ENCODE data around the gene SIAH2.

Gene SIAH2

GRCh38 chr3:150720444-150720843, 42.5 kb downstream of the SIAH2 start:
- no peak for DNase-seq
- Histone ChIP-seq H3K27me3 (replicated peaks) (no peaks in the 10 kb centered on the region), H3K4me3 (ENCODE audit: low read depth, low read length) (no peak overlapping the region), H3K27ac (no peak overlapping the region), H3K36me3 (replicated peaks) (no peaks in the 10 kb centered on the region)
- TF ChIP-seq CTCF (IDR thresholded peaks at IDR 0.05; ENCODE audit: low read depth, low read length, missing control alignments): no peak
- in situ Hi-C loops (cut with HindIII; ENCODE audit: low pct_ligation_motif_present, low sequenced_read_pairs): no loop called here

DNA sequence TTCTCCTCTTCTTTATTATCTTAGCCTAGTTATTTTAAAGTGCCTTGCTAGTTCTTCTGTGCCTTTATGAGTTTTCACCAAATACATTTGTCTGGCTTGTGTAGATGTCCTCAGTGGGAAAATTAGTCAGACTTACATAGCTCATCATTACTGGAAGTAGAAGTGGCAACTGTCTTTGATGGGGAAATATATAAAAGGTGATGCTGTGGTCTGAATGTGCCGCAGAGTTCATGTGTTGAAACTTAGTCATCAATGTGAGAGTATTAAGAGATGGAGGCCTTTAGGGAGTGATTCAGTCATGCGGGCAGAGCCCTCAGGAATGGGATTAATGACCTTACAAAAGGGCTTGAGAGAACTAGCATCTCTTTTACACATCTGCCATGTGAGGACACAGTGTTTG, 52.9 kb downstream of the SIAH2 start:
- TF ChIP-seq CTCF (IDR thresholded peaks at IDR 0.05; ENCODE audit: low read depth, low read length, missing control alignments): no peak
- no peaks in the 10 kb centered on the region for H3K27me3 ChIP-seq (replicated peaks)
- no peak for DNase-seq
- in situ Hi-C loops (cut with HindIII; ENCODE audit: low pct_ligation_motif_present, low sequenced_read_pairs): no loop called here
- no peak overlapping the region for H3K4me3 ChIP-seq (ENCODE audit: low read depth, low read length)
- no peak overlapping the region for H3K27ac ChIP-seq
- H3K36me3 ChIP-seq (replicated peaks): no peaks in the 10 kb centered on the region

- peak within 1 kb of the TSS; percentile 76 for H3K4me3 ChIP-seq (ENCODE audit: low read depth, low read length)
- peak; percentile 92 for DNase-seq
- in situ Hi-C loops (cut with HindIII; ENCODE audit: low pct_ligation_motif_present, low sequenced_read_pairs): no loop called here
- H3K36me3 ChIP-seq (replicated peaks): no peaks in the 10 kb centered on the region
- no peaks in the 10 kb centered on the region for H3K27me3 ChIP-seq (replicated peaks)
- H3K27ac ChIP-seq: peak within 1 kb of the TSS; percentile 66
- TF ChIP-seq CTCF (IDR thresholded peaks at IDR 0.05; ENCODE audit: low read depth, low read length, missing control alignments): peak; percentile 23
Measured at GRCh38 chr3:150703756-150704344, 59.1 kb downstream of the SIAH2 start, which contains the start of gene ERICH6. ERICH6 (minus strand) TSS chr3:150703920; CDS start chr3:150703898, 22 bp downstream.

DNA sequence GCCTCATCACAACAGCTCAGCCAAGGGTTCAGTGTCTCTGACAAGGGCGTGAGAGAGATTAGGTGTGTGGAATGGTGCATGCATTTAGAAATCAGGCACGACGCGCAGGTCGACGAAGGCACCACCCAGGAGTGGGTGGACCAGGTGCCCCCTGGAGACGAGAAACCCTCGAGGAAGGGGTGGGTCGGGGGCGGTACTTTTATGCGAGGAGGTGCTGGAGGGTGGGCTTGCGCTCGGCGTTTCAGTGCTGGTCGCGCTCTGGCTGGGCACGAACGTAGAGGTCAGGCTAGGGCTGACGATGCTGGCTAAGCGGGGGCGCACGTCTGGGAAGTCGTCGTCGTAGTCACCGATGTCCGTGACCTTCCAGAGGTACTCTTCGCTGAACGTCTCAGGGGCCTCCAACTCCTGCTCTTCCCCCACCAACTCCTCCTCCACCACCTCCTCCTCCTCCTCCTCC, 59.6 kb downstream of the SIAH2 start:
- no peak for TF ChIP-seq CTCF (IDR thresholded peaks at IDR 0.05; ENCODE audit: low read depth, low read length, missing control alignments)
- Histone ChIP-seq H3K36me3 (replicated peaks) (no peaks in the 10 kb centered on the region), H3K4me3 (ENCODE audit: low read depth, low read length) (peak overlapping the region; percentile 76), H3K27me3 (replicated peaks) (no peaks in the 10 kb centered on the region), H3K27ac (peak overlapping the region; percentile 66)
- no peak for DNase-seq
- in situ Hi-C loops (cut with HindIII; ENCODE audit: low pct_ligation_motif_present, low sequenced_read_pairs): no loop called here

- no peaks in the 10 kb centered on the region for H3K27me3 ChIP-seq (replicated peaks)
- TF ChIP-seq CTCF (IDR thresholded peaks at IDR 0.05; ENCODE audit: low read depth, low read length, missing control alignments): no peak
- H3K4me3 ChIP-seq (ENCODE audit: low read depth, low read length): no peak overlapping the region
- no peaks in the 10 kb centered on the region for H3K36me3 ChIP-seq (replicated peaks)
- no peak overlapping the region for H3K27ac ChIP-seq
- DNase-seq: peak; percentile 63
- in situ Hi-C loops (cut with HindIII; ENCODE audit: low pct_ligation_motif_present, low sequenced_read_pairs): no loop called here
Measured at GRCh38 chr3:150699068-150699639, 63.8 kb downstream of the SIAH2 start.

Measured in brain microvascular endothelial cell (primary cell).